K562 (cell line): ENCODE data around the gene AK4. TPM values are rescaled to one million over a fixed set of nuclear protein-coding genes. Genes with fewer than 3 reads are reported as not detected.

ENCODE experiments used
- ATAC-seq: fragments of 200-7000 bp; cut with Tn5 transposase; 3 replicates; pipeline ENCODE4 v1.9.1; 2020; ENCODE audit warnings: moderate library complexity
- BruUV-seq: library from RNA; stranded (reverse); fragments of 400-500 nt; replicated peaks from 2 replicates; lab custom pipeline; 2021; lab: Mats Ljungman, UMichigan
- CTCF ChIA-PET: fragments of 300-600 bp; formaldehyde crosslinking; extraction: SDS; loops from one replicate; lab custom pipeline; 2021; ENCODE audit warnings: low intra/inter-chr PET ratio; lab: Yijun Ruan, JAX
- POLR2A ChIA-PET: fragments of 300-600, 350-650 bp; sonication (Branson Sonifier 250); formaldehyde crosslinking; extraction: SDS; loops from one replicate; lab custom pipeline; 2021; ENCODE audit warnings: antibody characterized with exemption, inconsistent platforms; lab: Yijun Ruan, JAX
- DNase-seq, 4 experiments: peaks; one replicate each; pipeline versions ENCODE4 v3.0.0 to v3.0.0-alpha.2; 2011 to 2018; ENCODE audit warnings: low spot score in 3 of 4, mixed read lengths in 3 of 4; ENCODE audit errors: extremely low read depth in 1 of 4
- FAIRE-seq: peaks from 2 replicates; lab custom pipeline; 2011; peaks lifted over from hg19 to GRCh38; lab: Jason Lieb, UNC
- H2AFZ ChIP-seq: 2 replicates; pipeline ENCODE4 v1.6.0; 2011; ENCODE audit warnings: low read depth, low read length, control low read depth, inconsistent platforms
- H3K27ac ChIP-seq: fragments of 200-600 bp; 3 replicates; pipeline ENCODE4 v1.8.0; 2011; ENCODE audit warnings: low read depth, mild to moderate bottlenecking, control low read depth, inconsistent platforms, low read length, moderate library complexity, mixed read lengths; ENCODE audit errors: extremely low read depth
- H3K27me3 ChIP-seq, 2 experiments: fragments of 300-600 bp in 1 of 2; 2 replicates in 1 of 2; 3 replicates in 1 of 2; pipeline versions ENCODE4 v1.6.0 to v1.8.0; 2011; ENCODE audit warnings: inconsistent platforms in 2 of 2, low read length in 2 of 2, mild to moderate bottlenecking in 1 of 2, mixed read lengths in 1 of 2, moderate library complexity in 1 of 2; ENCODE audit not compliant: control insufficient read depth in 2 of 2, insufficient read depth in 2 of 2
- H3K36me3 ChIP-seq: fragments of 300-600 bp; 3 replicates; pipeline ENCODE4 v1.8.0; 2011; ENCODE audit warnings: mild to moderate bottlenecking, low read length, inconsistent platforms; ENCODE audit not compliant: control insufficient read depth, insufficient read depth
- H3K4me1 ChIP-seq, 2 experiments: fragments of 200-600 bp in 1 of 2; replicated peaks in 1 of 2; 2 replicates in 1 of 2; 3 replicates in 1 of 2; pipeline versions ENCODE4 v1.5.1 to v1.8.0; 2011; ENCODE audit warnings: inconsistent platforms in 2 of 2, low read length in 2 of 2, mild to moderate bottlenecking in 1 of 2, mixed read lengths in 1 of 2, moderate library complexity in 1 of 2; ENCODE audit not compliant: control insufficient read depth in 2 of 2, insufficient read depth in 2 of 2
- H3K4me2 ChIP-seq: 2 replicates; pipeline ENCODE4 v1.6.1; 2011; ENCODE audit warnings: low read length, control low read depth, inconsistent platforms, mixed read lengths; ENCODE audit not compliant: insufficient read depth
- H3K4me3 ChIP-seq: fragments of 200-600 bp; sonication (generic), shearing (Covaris generic); 2 replicates; pipeline ENCODE4 v1.5.1; 2016; ENCODE audit warnings: control low read depth, inconsistent platforms
- H3K79me2 ChIP-seq: fragments of 200-600 bp; 3 replicates; pipeline ENCODE4 v1.8.0; 2011; ENCODE audit warnings: low read length, inconsistent platforms; ENCODE audit not compliant: control insufficient read depth, insufficient read depth
- H3K9ac ChIP-seq, 2 experiments: 2 replicates each; pipeline versions ENCODE4 v1.6.0 to v1.6.1; 2011; ENCODE audit warnings: low read depth in 2 of 2, low read length in 2 of 2, control low read depth in 1 of 2, inconsistent platforms in 1 of 2, mild to moderate bottlenecking in 1 of 2, mixed read lengths in 1 of 2; ENCODE audit not compliant: insufficient read depth in 1 of 2
- H3K9me1 ChIP-seq: one replicate; pipeline ENCODE4 v1.6.0; 2011; ENCODE audit warnings: inconsistent platforms, mild to moderate bottlenecking, low read length, moderate library complexity; ENCODE audit not compliant: control insufficient read depth, insufficient read depth
- H3K9me3 ChIP-seq: replicated peaks from 2 replicates; pipeline ENCODE4 v1.5.1; 2011; ENCODE audit warnings: low read depth, low read length, inconsistent platforms; ENCODE audit not compliant: control insufficient read depth, insufficient read depth
- H4K20me1 ChIP-seq: replicated peaks from 2 replicates; pipeline ENCODE4 v1.6.1; 2011; ENCODE audit warnings: low read length, inconsistent platforms, mixed read lengths; ENCODE audit not compliant: control insufficient read depth, insufficient read depth
- ARNT ChIP-seq, 2 experiments: fragments of 450-650 bp; IDR thresholded peaks; 2 replicates each; pipeline ENCODE4 v1.6.1; 2016; ENCODE audit warnings: mild to moderate bottlenecking in 1 of 2
- CBFA2T3 ChIP-seq: fragments of 450-650 bp; IDR thresholded peaks from 2 replicates; pipeline ENCODE4 v1.6.1; 2017
- ETV1 ChIP-seq: fragments of 450-650 bp; conservative IDR thresholded peaks from 2 replicates; pipeline ENCODE4 v1.6.1; 2016; ENCODE audit warnings: missing genetic modification characterization, control low read depth, low read depth, missing compliant biosample characterization
- KAT2B ChIP-seq: IDR thresholded peaks from one replicate; pipeline ENCODE4 v1.6.1; 2012; ENCODE audit warnings: low read depth, mild to moderate bottlenecking, control low read depth, inconsistent platforms, low read length, moderate library complexity
- KAT8 ChIP-seq: fragments of 450-650 bp; IDR thresholded peaks from 2 replicates; pipeline ENCODE4 v1.6.1; 2016; ENCODE audit warnings: low read depth, mild to moderate bottlenecking
- MED1 ChIP-seq: sonication (generic); formaldehyde crosslinking; IDR thresholded peaks from 2 replicates; pipeline ENCODE4 v1.8.1; 2023; ENCODE audit warnings: missing genetic modification reagents, borderline replicate concordance
- MEIS2 ChIP-seq: fragments of 450-650 bp; IDR thresholded peaks from 2 replicates; pipeline ENCODE4 v1.6.1; 2014; ENCODE audit warnings: mild to moderate bottlenecking; ENCODE audit not compliant: partially characterized antibody
- NCOA1 ChIP-seq: fragments of 450-650 bp; IDR thresholded peaks from 2 replicates; pipeline ENCODE4 v1.6.1; 2016; ENCODE audit warnings: low read depth
- SMARCE1 ChIP-seq: fragments of 450-650 bp; IDR thresholded peaks from 2 replicates; pipeline ENCODE4 v1.7.1; 2016; ENCODE audit warnings: mild to moderate bottlenecking
- YY1 ChIP-seq, 3 experiments: IDR thresholded peaks; 2 replicates each; pipeline ENCODE4 v1.6.1; 2011; ENCODE audit warnings: low read length in 2 of 3, mild to moderate bottlenecking in 2 of 3, moderate library complexity in 2 of 3, borderline replicate concordance in 1 of 3, control low read depth in 1 of 3, low read depth in 1 of 3; ENCODE audit not compliant: insufficient read depth in 3 of 3, insufficient replicate concordance in 2 of 3, control insufficient read depth in 1 of 3, insufficient read length in 1 of 3; ENCODE audit errors: extremely low read depth in 1 of 3
- ZC3H11A ChIP-seq: IDR thresholded peaks from 2 replicates; pipeline ENCODE4 v1.6.1; 2012; ENCODE audit warnings: low read depth, low read length, improper control_type of control experiment
- ZFP36 ChIP-seq: fragments of 150-350 bp; IDR thresholded peaks from 2 replicates; pipeline ENCODE4 v1.6.1; 2018; ENCODE audit warnings: low read length, low read depth; ENCODE audit not compliant: partially characterized antibody
- ZNF431 ChIP-seq: sonication (generic); formaldehyde crosslinking; IDR thresholded peaks from 2 replicates; pipeline ENCODE4 v1.8.0; 2022; ENCODE audit warnings: mild to moderate bottlenecking, missing genetic modification reagents
- ZNF780A ChIP-seq: fragments of 250-450 bp; sonication (Bioruptor Pico); IDR thresholded peaks from 2 replicates; pipeline ENCODE4 v1.5.0; 2021; ENCODE audit warnings: mild to moderate bottlenecking
- ZNF79 ChIP-seq: fragments of 250-450 bp; sonication (Bioruptor Pico); IDR thresholded peaks from 2 replicates; pipeline ENCODE4 v1.4.0; 2020; ENCODE audit warnings: low read depth, mild to moderate bottlenecking, moderate library complexity
- ZSCAN29 ChIP-seq: fragments of 450-650 bp; IDR thresholded peaks from 2 replicates; pipeline ENCODE4 v1.6.1; 2017
- WGBS: fragments of 100-300 bp; shearing (Covaris generic); methylation state at CpG from one replicate; pipeline ENCODE4 v1.1.6; 2016; ENCODE audit warnings: low coverage, mixed read lengths; ENCODE audit not compliant: insufficient coverage; ENCODE audit errors: missing lambda C conversion rate; 5-methylcytosine and 5-hydroxymethylcytosine counted together
- in situ Hi-C: fragments of 300-500 bp; cut with MboI; formaldehyde crosslinking; loops from 4 replicates; pipeline ENCODE4 v1.15.0; 2018; ENCODE audit warnings: inconsistent platforms, mixed read lengths
- intact Hi-C: fragments of 100-400 bp; cut with micrococcal nuclease; formaldehyde crosslinking; loops from 2 replicates; pipeline ENCODE4 v1.14.2; 2022
- polyA plus RNA-seq, 8 experiments: library from polyadenylated mRNA; depleted of rRNA in 4 of 8; stranded (reverse) in 5 of 8; unstranded in 3 of 8; fragments of >200 nt; fragmentation: Nextera tagmentation in 2 of 8; fragmentation: Illumina TruSeq in 1 of 8; extraction: Ambion mirVana in 2 of 8; extraction: Trizol in 1 of 8; gene quantifications; 2 replicates each; pipeline versions ENCODE4 v1.2.1 to v1.2.3, GENCODE V29; 2011 to 2014; ENCODE audit warnings: inconsistent platforms in 1 of 8, missing spikeins in 1 of 8
- total RNA-seq, 7 experiments: library from RNA; depleted of rRNA in 6 of 7; stranded (reverse); fragments of >200 nt in 6 of 7; fragmentation: Illumina TruSeq in 2 of 7; extraction: Trizol in 2 of 7; gene quantifications; 2 replicates each; pipeline versions ENCODE4 v1.2.1 to v1.2.3, GENCODE V29; 2011 to 2021; ENCODE audit warnings: low replicate concordance in 1 of 7
- TF ChIP-seq, protein P1 (sequence below): sonication (generic); IDR thresholded peaks from 2 replicates; pipeline ENCODE4 v1.6.1; 2016

AK4 gene
- total and polyA plus RNA-seq, 9 of the 15 experiments (the other 6 are each of a cell fraction or from before 2014, with no cell fraction given), result 10.4 to 96.6 (median 21.5) TPM

GRCh38 chr1:65182658-65183268 is 34.8 kb downstream of the AK4 start:
- Histone ChIP-seq H3K9me1 (peaks cover 3% of the 10 kb centered on the region), H3K27ac (no peak overlapping the region), H3K4me3 (no peak overlapping the region), H3K9me3 (no peaks in the 10 kb centered on the region), H2AFZ (no peak overlapping the region), H3K9ac (no peak overlapping the region), H4K20me1 (0 out of 2 replicates have a peak, but pooled peaks cover 3% of the 10 kb centered on the region), H3K36me3 (no peaks in the 10 kb centered on the region), H3K4me2 (no peak overlapping the region), H3K79me2 (peaks cover 60% of the 10 kb centered on the region), H3K27me3 (no peaks in the 10 kb centered on the region), H3K4me1 (peaks cover 7 to 18% of the 10 kb centered on the region in 2 experiments; a peak in 3 of 5 replicates)
- no peak for FAIRE-seq
- no TSS peak for BruUV-seq
- DNase-seq, result no peak
- CTCF ChIA-PET, result no interaction called here
- in situ Hi-C loops, result no loop called here
- TF ChIP-seq MED1, result no peak
- TF ChIP-seq, protein P1, sequence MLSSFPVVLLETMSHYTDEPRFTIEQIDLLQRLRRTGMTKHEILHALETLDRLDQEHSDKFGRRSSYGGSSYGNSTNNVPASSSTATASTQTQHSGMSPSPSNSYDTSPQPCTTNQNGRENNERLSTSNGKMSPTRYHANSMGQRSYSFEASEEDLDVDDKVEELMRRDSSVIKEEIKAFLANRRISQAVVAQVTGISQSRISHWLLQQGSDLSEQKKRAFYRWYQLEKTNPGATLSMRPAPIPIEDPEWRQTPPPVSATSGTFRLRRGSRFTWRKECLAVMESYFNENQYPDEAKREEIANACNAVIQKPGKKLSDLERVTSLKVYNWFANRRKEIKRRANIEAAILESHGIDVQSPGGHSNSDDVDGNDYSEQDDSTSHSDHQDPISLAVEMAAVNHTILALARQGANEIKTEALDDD, result peak; percentile 57; the same call in 1 of the 2 replicates
- POLR2A ChIA-PET, result interaction anchor here (0.6 to 1.0 kb wide), 4 partner anchors 24 to 669 kb away, joined by 3 to 4 read pairs (median 3); no protein-coding TSS in a partner anchor
- no peak for ATAC-seq
- WGBS, result 17% methylated on average over 2 of the region's 2 CpGs
- intact Hi-C loops, result no loop called here

DNA sequence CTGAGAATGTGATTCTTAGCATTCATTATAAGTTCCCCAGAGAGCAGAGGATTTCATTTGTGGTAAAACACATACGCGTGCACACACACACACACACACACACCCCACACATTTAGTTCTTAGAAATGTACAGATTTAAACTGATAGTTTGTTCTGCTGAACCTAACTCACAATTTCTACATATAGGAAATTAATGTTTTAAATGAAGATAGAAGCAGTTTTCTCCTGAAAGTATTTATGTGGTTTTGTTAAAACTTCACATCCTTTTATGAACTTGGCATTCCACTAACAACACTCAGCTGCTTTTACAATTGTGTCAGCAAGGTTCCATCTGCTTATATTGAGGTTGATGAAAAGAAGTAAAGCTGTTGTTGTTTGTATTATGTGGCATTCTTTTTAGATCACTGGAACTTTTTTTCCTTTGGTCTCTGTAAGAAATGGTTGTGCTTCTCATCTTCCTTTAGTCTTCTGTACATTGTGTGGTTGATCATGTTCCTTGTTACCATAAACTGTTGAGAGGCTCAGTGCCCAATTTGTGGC is 41.6 kb downstream of the AK4 start:
- H3K79me2 ChIP-seq, result peaks cover 16% of the 10 kb centered on the region
- no peaks in the 10 kb centered on the region for H3K27me3 ChIP-seq
- FAIRE-seq, result no peak
- no peak overlapping the region for H3K9ac ChIP-seq
- H4K20me1 ChIP-seq, result no peaks in the 10 kb centered on the region
- H2AFZ ChIP-seq, result no peak overlapping the region
- H3K4me1 ChIP-seq, result peaks cover 0 to 4% of the 10 kb centered on the region in 2 experiments; a peak in 2 of 5 replicates
- H3K4me3 ChIP-seq, result no peak overlapping the region
- CTCF ChIA-PET, result no interaction called here
- intact Hi-C loops (no loop called here), in situ Hi-C loops (no loop called here)
- DNase-seq, result no peak
- POLR2A ChIA-PET, result no interaction called here
- H3K9me1 ChIP-seq, result no peaks in the 10 kb centered on the region
- ATAC-seq, result no peak
- H3K36me3 ChIP-seq, result peaks cover 24% of the 10 kb centered on the region; the same call in 2 of the 3 replicates
- 83% methylated on average over 2 of the region's 2 CpGs for WGBS
- no peaks in the 10 kb centered on the region for H3K9me3 ChIP-seq
- no peak overlapping the region for H3K4me2 ChIP-seq
- no TSS peak for BruUV-seq
- H3K27ac ChIP-seq, result no peak overlapping the region
- TF ChIP-seq KAT8 (no peak), ZC3H11A (no peak), MEIS2 (no peak), NCOA1 (no peak), YY1 (IDR thresholded peaks at IDR 0.05; ENCODE audit: borderline replicate concordance in 1 of 3, control insufficient read depth in 1 of 3, extremely low read depth in 1 of 3, insufficient read depth in 3 of 3, insufficient read length in 1 of 3, insufficient replicate concordance in 2 of 3, low read depth in 1 of 3, low read length in 2 of 3) (no peak), ZNF431 (CRISPR knock-in tag) (no peak), CBFA2T3 (no peak), ETV1 (tag) (no peak), ZNF79 (CRISPR knock-in tag) (no peak), KAT2B (no peak), ZSCAN29 (no peak), ARNT (IDR thresholded peaks at IDR 0.05) (no peak), SMARCE1 (no peak), ZNF780A (CRISPR knock-in tag) (no peak), ZFP36 (no peak)
